Esophagus squamous epithelium (tissue), 4 donors: ENCODE results near the gene PRDM12.
"Not testable (repeated sequence)": the region's sequence is repeated elsewhere in the genome, so short reads cannot be mapped to it uniquely, and the experiment has no call there.

Experiments
- POLR2A ChIP-seq, 4 donors: fragments of 450-650 bp; IDR thresholded peaks; one replicate each; pipeline ENCODE4 v1.6.1; 2017; ENCODE audit warnings: antibody characterized with exemption in 4 of 4, mild to moderate bottlenecking in 4 of 4, moderate library complexity in 3 of 4
- TF ChIP-seq, protein P1 (sequence below), 6 experiments: fragments of 450-650 bp in 4 of 6; fragments of 200-600 bp in 2 of 6; sonication (generic) in 2 of 6; IDR thresholded peaks; one replicate each; pipeline ENCODE4 v1.5.1; 2016 to 2019; ENCODE audit warnings: antibody characterized with exemption in 6 of 6, mild to moderate bottlenecking in 4 of 6, moderate library complexity in 4 of 6

DNA sequence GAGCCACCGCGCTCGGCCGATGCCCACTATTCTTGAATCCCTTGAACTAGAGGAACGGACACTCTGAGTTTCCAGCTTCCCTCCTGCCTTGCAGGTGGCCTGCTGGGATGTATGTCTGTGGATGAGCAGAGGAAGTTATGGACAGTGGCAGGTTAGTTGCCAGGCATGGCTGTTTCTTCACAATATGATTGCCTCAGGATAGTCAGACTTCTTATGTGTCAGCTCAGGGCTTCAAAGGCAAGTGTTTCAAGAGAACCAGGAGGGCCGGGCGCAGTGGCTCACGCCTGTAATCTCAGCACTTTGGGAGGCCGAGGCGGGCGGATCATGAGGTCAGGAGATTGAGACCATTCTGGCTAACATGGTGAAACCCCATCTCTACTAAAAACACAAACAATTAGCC lies 21.6 kb downstream of the PRDM12 start:
- TF ChIP-seq, protein P1, sequence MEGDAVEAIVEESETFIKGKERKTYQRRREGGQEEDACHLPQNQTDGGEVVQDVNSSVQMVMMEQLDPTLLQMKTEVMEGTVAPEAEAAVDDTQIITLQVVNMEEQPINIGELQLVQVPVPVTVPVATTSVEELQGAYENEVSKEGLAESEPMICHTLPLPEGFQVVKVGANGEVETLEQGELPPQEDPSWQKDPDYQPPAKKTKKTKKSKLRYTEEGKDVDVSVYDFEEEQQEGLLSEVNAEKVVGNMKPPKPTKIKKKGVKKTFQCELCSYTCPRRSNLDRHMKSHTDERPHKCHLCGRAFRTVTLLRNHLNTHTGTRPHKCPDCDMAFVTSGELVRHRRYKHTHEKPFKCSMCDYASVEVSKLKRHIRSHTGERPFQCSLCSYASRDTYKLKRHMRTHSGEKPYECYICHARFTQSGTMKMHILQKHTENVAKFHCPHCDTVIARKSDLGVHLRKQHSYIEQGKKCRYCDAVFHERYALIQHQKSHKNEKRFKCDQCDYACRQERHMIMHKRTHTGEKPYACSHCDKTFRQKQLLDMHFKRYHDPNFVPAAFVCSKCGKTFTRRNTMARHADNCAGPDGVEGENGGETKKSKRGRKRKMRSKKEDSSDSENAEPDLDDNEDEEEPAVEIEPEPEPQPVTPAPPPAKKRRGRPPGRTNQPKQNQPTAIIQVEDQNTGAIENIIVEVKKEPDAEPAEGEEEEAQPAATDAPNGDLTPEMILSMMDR (IDR thresholded peaks at IDR 0.05) = not testable (repeated sequence)
- TF ChIP-seq POLR2A (IDR thresholded peaks at IDR 0.05) = not testable (repeated sequence)
